ENCODE results near the gene PALLD. TPM values are rescaled to one million over a fixed set of nuclear protein-coding genes. Genes with fewer than 3 reads are reported as not detected.

PALLD gene
- total RNA-seq, 1 experiment from 2014 or later: 166 TPM

DNA sequence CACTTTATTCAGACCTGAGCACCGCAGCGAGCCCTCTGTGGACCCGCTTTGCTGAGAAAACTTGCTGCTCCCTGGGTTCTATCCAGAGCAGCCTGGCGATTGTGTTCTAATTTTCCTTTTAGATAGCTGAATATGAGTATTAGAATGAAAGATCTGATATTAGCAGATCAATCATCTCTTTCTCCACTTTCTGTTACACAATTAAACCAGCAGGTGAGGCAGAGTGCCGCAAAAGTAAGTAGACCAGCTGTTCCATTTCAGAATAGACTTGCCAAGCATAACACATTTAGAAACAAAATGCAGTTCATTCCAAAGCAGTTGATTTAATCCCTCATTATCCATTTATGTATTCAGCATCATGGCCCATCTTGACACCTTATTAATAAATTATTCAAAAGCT is 58.6 kb downstream of the PALLD start:
- TF ChIP-seq FOSL1 (IDR thresholded peaks at IDR 0.05; ENCODE audit: low read depth): no peak
- no peak for TF ChIP-seq EGR1 (IDR thresholded peaks at IDR 0.05; ENCODE audit: low read depth)
- no peak for TF ChIP-seq POLR2A (IDR thresholded peaks at IDR 0.05; ENCODE audit: borderline replicate concordance, extremely low read depth, insufficient read depth, insufficient read length)
- no peak for TF ChIP-seq ZNF274 (IDR thresholded peaks at IDR 0.05; ENCODE audit: low read depth, low read length)
- peak; percentile 25; the same call in 1 of the 2 replicates for TF ChIP-seq RAD21 (IDR thresholded peaks at IDR 0.05; ENCODE audit: low read depth)
- TF ChIP-seq, protein P1, sequence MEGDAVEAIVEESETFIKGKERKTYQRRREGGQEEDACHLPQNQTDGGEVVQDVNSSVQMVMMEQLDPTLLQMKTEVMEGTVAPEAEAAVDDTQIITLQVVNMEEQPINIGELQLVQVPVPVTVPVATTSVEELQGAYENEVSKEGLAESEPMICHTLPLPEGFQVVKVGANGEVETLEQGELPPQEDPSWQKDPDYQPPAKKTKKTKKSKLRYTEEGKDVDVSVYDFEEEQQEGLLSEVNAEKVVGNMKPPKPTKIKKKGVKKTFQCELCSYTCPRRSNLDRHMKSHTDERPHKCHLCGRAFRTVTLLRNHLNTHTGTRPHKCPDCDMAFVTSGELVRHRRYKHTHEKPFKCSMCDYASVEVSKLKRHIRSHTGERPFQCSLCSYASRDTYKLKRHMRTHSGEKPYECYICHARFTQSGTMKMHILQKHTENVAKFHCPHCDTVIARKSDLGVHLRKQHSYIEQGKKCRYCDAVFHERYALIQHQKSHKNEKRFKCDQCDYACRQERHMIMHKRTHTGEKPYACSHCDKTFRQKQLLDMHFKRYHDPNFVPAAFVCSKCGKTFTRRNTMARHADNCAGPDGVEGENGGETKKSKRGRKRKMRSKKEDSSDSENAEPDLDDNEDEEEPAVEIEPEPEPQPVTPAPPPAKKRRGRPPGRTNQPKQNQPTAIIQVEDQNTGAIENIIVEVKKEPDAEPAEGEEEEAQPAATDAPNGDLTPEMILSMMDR (IDR thresholded peaks at IDR 0.05 in 2 of 3, conservative IDR thresholded peaks at IDR 0.05 in 1 of 3; ENCODE audit: borderline replicate concordance in 1 of 3, insufficient read depth in 1 of 3, low read depth in 2 of 3, low read length in 2 of 3): peak in 1 of 3 experiments; percentile 32; a peak in 2 of 6 replicates
- peak overlapping the region; percentile 5; the same call in 1 of the 2 replicates for H3K4me2 ChIP-seq (ENCODE audit: low read length)
- RAD21 ChIA-PET (ENCODE audit: low non-redundant PET in 1 of 2, low total read pairs in 2 of 2, uncharacterized antibody in 2 of 2, unreplicated experiment in 2 of 2): interaction anchor here in 1 of 2 experiments (0.6 kb wide), 1 partner anchor 128 kb away, joined by 3 read pairs; no protein-coding TSS in a partner anchor

DNA sequence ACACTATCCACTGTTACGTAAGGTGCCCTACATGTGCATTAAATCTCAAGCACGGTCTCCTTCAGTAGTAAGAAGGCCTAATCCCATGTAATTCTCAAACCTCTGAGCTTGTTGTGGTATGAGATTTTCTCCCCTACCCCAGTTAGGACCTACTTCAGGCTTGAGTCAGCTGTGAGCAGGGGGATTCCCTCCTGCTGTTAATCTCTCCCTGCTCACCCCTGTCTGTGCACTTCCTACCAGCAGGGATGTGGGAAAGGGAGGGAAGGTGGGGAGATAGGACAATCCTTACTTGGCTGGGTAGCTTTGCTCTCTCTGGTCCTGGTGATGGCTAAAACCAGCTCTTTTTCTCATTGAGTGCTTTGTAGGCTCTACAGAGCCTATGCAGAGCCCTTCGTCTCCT is 60.8 kb downstream of the PALLD start:
- ATAC-seq (0 out of 2 replicates have a peak, but pooled peaks have one; percentile 7), DNase-seq (ENCODE audit: low read depth, low spot score) (no peak)
- 0 out of 2 replicates have a peak overlapping the region, but pooled peaks have one; percentile 63 for H3K4me2 ChIP-seq (ENCODE audit: low read length)
- ChIA-PET POLR2A (interaction anchor here (0.7 to 1.0 kb wide), 4 partner anchors 10 to 274 kb away, joined by 3 to 4 read pairs (median 4); no protein-coding TSS in a partner anchor), CTCF (no interaction called here), RAD21 (ENCODE audit: low non-redundant PET in 1 of 2, low total read pairs in 2 of 2, uncharacterized antibody in 2 of 2, unreplicated experiment in 2 of 2) (no interaction called here)
- no peak for TF ChIP-seq CBX3 (IDR thresholded peaks at IDR 0.05; ENCODE audit: low read depth)
- TF ChIP-seq, protein P2, sequence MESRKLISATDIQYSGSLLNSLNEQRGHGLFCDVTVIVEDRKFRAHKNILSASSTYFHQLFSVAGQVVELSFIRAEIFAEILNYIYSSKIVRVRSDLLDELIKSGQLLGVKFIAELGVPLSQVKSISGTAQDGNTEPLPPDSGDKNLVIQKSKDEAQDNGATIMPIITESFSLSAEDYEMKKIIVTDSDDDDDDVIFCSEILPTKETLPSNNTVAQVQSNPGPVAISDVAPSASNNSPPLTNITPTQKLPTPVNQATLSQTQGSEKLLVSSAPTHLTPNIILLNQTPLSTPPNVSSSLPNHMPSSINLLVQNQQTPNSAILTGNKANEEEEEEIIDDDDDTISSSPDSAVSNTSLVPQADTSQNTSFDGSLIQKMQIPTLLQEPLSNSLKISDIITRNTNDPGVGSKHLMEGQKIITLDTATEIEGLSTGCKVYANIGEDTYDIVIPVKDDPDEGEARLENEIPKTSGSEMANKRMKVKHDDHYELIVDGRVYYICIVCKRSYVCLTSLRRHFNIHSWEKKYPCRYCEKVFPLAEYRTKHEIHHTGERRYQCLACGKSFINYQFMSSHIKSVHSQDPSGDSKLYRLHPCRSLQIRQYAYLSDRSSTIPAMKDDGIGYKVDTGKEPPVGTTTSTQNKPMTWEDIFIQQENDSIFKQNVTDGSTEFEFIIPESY (IDR thresholded peaks at IDR 0.05; ENCODE audit: extremely low read depth, insufficient replicate concordance, low read length): no peak
- TF ChIP-seq, protein P3, sequence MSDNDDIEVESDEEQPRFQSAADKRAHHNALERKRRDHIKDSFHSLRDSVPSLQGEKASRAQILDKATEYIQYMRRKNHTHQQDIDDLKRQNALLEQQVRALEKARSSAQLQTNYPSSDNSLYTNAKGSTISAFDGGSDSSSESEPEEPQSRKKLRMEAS (IDR thresholded peaks at IDR 0.05): no peak
- no peak for TF ChIP-seq ZNF274 (IDR thresholded peaks at IDR 0.05; ENCODE audit: low read depth, low read length)
- no peak for TF ChIP-seq POLR2AphosphoS5 (IDR thresholded peaks at IDR 0.05; ENCODE audit: low read depth, low read length)
- TF ChIP-seq YY1 (IDR thresholded peaks at IDR 0.05; ENCODE audit: extremely low read depth, insufficient replicate concordance, low read depth, low read length): no peak
- no peak for TF ChIP-seq RAD21 (IDR thresholded peaks at IDR 0.05; ENCODE audit: low read depth)
- no peak for TF ChIP-seq POLR2A (IDR thresholded peaks at IDR 0.05; ENCODE audit: borderline replicate concordance, extremely low read depth, insufficient read depth, insufficient read length)
- TF ChIP-seq EZH2phosphoT487 (IDR thresholded peaks at IDR 0.05; ENCODE audit: borderline replicate concordance): no peak
- TF ChIP-seq EZH2 (IDR thresholded peaks at IDR 0.05): no peak
- no peak for TF ChIP-seq CEBPB (IDR thresholded peaks at IDR 0.05; ENCODE audit: low read depth)
- no peak for TF ChIP-seq JUND (IDR thresholded peaks at IDR 0.05)
- H2AFZ ChIP-seq (ENCODE audit: low read depth, low read length, poor library complexity, severe bottlenecking): no peak overlapping the region
- H3K9ac ChIP-seq (ENCODE audit: low read length): no peak overlapping the region
- no peaks in the 10 kb centered on the region for H3K9me2 ChIP-seq (ENCODE audit: insufficient read depth)
- peaks cover 66 to 88% of the 10 kb centered on the region in 2 experiments for H3K4me1 ChIP-seq (ENCODE audit: control insufficient read depth in 1 of 2, insufficient read depth in 2 of 2, low read length in 2 of 2)
- H3K4me3 ChIP-seq (replicated peaks in 1 of 2; ENCODE audit: low read depth in 1 of 2, low read length in 2 of 2): no peak overlapping the region
- H3K27me3 ChIP-seq (ENCODE audit: insufficient read depth, low read length): no peaks in the 10 kb centered on the region
- H3K36me3 ChIP-seq (ENCODE audit: control insufficient read depth in 1 of 2, insufficient read depth in 2 of 2, low read length in 2 of 2): no peaks in the 10 kb centered on the region
- H3K79me2 ChIP-seq (ENCODE audit: insufficient read depth, low read length): no peaks in the 10 kb centered on the region
- peak overlapping the region; percentile 86 for H3K27ac ChIP-seq (ENCODE audit: low read depth, low read length)
- H4K20me1 ChIP-seq (ENCODE audit: insufficient read depth): no peaks in the 10 kb centered on the region
- no peaks in the 10 kb centered on the region for H3K9me3 ChIP-seq (ENCODE audit: control insufficient read depth in 1 of 2, insufficient read depth in 1 of 2, low read depth in 1 of 2, low read length in 2 of 2)
- no TSS peak for BruUV-seq (replicated peaks)
- intact Hi-C loops (cut with micrococcal nuclease): no loop called here

More for the DNA sequence above, 58.6 kb downstream of the PALLD start:
- no peaks in the 10 kb centered on the region for H3K36me3 ChIP-seq (ENCODE audit: control insufficient read depth in 1 of 2, insufficient read depth in 2 of 2, low read length in 2 of 2)
- intact Hi-C loops (cut with micrococcal nuclease): no loop called here
- ChIA-PET CTCF (no interaction called here), POLR2A (interaction anchor here (2.0 kb wide), 1 partner anchor 19 kb away, joined by 6 read pairs; no protein-coding TSS in a partner anchor)
- DNase-seq (ENCODE audit: low read depth, low spot score): no peak
- no peak overlapping the region for H3K9ac ChIP-seq (ENCODE audit: low read length)
- peaks cover 64 to 86% of the 10 kb centered on the region in 2 experiments for H3K4me1 ChIP-seq (ENCODE audit: control insufficient read depth in 1 of 2, insufficient read depth in 2 of 2, low read length in 2 of 2)
- H3K27ac ChIP-seq (ENCODE audit: low read depth, low read length): peak overlapping the region; percentile 25; the same call in 1 of the 2 replicates
- ATAC-seq: no peak
- no peak overlapping the region for H3K4me3 ChIP-seq (replicated peaks in 1 of 2; ENCODE audit: low read depth in 1 of 2, low read length in 2 of 2)
- H4K20me1 ChIP-seq (ENCODE audit: insufficient read depth): no peaks in the 10 kb centered on the region
- no peak overlapping the region for H2AFZ ChIP-seq (ENCODE audit: low read depth, low read length, poor library complexity, severe bottlenecking)
- BruUV-seq (replicated peaks): no TSS peak
- H3K9me2 ChIP-seq (ENCODE audit: insufficient read depth): no peaks in the 10 kb centered on the region
- H3K9me3 ChIP-seq (ENCODE audit: control insufficient read depth in 1 of 2, insufficient read depth in 1 of 2, low read depth in 1 of 2, low read length in 2 of 2): no peaks in the 10 kb centered on the region
- H3K79me2 ChIP-seq (ENCODE audit: insufficient read depth, low read length): no peaks in the 10 kb centered on the region
- no peaks in the 10 kb centered on the region for H3K27me3 ChIP-seq (ENCODE audit: insufficient read depth, low read length)
